ENCODE data around the gene ADD1. TPM values are rescaled to one million over a fixed set of nuclear protein-coding genes. Genes with fewer than 3 reads are reported as not detected.

The ADD1 gene
- total RNA-seq, 2 experiments from 2014 or later = 261 to 276 TPM

DNA sequence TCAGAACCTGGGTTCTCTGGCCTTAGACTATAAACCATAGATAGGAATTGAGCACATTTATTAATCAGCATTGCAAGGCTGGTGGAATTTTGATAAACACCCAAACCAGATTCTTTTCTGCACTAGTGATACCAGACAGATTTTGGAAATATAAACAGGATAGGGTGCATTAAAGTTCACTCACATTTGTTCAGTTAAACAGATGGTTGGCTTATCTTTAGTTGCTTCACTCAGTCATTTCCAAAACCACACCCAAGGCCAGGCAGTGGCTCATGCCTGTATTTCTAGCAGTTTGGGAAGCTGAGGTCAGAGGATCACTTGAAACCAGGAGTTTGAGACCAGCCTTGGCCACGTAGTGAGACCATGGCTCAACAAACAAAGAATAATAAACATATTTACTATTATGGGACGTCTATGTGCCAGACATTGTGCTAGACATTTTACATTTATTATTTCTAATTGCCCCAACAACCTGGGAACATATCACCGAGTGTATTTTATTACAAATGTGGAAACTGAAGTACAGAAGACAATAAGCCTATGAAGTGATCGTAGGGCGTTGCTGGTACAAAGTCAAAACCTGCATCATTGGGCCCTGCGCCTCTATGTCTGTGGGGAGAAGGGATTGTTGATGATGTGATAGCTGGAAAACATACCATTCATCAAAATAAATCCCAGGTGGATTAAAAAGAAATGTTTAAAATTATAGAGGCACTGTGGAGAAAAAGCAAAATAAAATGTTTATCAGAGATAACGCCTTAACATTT lies 15.0 kb downstream of the ADD1 start:
- peaks cover 44% of the 10 kb centered on the region for H3K36me3 Mint-ChIP-seq
- no peak overlapping the region for H3K4me3 Mint-ChIP-seq

DNA sequence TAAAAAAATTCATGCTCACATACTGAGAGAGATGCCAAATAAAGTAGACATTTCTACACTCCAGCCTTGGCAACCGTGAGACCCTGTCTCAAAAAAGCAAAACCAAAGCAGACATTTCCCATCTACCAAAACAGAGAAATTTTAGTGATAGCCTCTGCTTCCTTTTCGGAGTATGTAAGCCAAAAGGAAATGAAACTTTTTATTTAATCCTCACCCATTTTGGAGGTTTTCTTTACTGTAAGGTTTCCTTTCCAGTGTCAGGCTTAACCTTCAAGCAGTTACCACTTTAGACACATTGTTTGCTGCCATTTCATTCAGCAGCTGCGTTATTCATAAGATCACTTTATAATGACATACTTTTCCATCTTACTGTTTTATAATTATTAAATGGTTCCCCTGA lies 15.9 kb downstream of the ADD1 start:
- H3K4me1 Mint-ChIP-seq = peaks cover 42% of the 10 kb centered on the region
- no peaks in the 10 kb centered on the region for H3K27me3 Mint-ChIP-seq
- no peaks in the 10 kb centered on the region for H3K9me3 Mint-ChIP-seq
- DNase-seq = no peak
- H3K36me3 Mint-ChIP-seq = peaks cover 40% of the 10 kb centered on the region
- POLR2A ChIA-PET = no interaction called here
- no peak overlapping the region for H3K27ac Mint-ChIP-seq
- peak overlapping the region; percentile 3 for H3K4me3 Mint-ChIP-seq
- ATAC-seq (ENCODE audit: low read depth) = no peak

More for the DNA sequence above, 15.0 kb downstream of the ADD1 start:
- Mint-ChIP-seq H3K27ac (no peak overlapping the region), H3K4me1 (peaks cover 41% of the 10 kb centered on the region), H3K27me3 (no peaks in the 10 kb centered on the region), H3K9me3 (no peaks in the 10 kb centered on the region)
- POLR2A ChIA-PET = no interaction called here
- DNase-seq (no peak), ATAC-seq (ENCODE audit: low read depth) (no peak)

DNA sequence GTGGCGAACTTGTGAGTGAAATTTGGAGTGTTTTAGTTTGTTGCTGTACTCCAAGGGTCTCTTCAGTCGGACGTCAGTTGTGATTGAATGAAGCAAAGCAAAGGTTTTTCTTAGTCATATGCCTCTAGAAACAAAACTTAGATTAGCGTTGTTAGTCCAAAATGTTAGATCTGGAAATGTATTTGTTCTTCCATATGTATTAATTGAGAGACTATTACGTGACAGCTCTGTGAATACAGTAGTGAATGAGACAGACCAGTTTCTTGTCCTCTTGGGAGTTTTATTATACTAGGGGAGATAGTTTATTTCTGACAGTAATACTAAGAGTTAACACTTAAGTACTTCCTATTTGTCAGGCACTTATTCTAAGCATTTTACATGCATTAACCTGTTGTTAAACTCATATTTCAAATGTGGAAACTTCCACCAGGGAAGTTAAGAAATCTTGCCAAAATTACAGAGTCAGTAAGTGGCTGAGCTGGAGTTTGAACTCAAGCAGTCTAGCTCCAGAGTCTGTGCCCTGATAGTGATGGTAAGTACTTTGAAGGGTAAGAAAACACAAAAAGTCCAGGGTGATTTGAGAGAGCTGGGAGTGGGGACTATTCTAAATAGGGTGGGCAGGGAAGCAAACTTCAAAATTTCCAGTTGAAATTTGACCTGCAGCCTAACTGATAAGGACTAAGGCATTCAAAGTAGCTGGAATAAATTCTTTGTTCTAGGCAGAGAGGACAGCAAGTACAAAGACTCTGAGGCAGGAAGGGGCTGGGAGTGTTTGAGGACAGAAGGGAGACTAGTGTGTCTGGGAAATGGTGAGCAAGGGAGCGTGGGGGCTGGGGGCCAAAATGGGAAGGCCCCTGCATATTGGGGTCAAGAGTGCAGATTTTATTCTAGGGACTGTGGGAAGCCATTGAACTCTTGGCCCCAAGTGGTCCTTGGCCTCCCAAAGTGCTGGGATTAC lies 17.0 kb downstream of the ADD1 start:
- Mint-ChIP-seq H3K27ac (no peak overlapping the region), H3K9me3 (no peaks in the 10 kb centered on the region), H3K36me3 (peaks cover 37% of the 10 kb centered on the region), H3K27me3 (no peaks in the 10 kb centered on the region), H3K4me1 (peaks cover 45% of the 10 kb centered on the region), H3K4me3 (no peak overlapping the region)
- POLR2A ChIA-PET = interaction anchor here (0.5 to 1.4 kb wide), 2 partner anchors 22 to 1013 kb away, joined by 3 to 4 read pairs; no protein-coding TSS in a partner anchor
- ATAC-seq (ENCODE audit: low read depth) = no peak
- no peak for DNase-seq

DNA sequence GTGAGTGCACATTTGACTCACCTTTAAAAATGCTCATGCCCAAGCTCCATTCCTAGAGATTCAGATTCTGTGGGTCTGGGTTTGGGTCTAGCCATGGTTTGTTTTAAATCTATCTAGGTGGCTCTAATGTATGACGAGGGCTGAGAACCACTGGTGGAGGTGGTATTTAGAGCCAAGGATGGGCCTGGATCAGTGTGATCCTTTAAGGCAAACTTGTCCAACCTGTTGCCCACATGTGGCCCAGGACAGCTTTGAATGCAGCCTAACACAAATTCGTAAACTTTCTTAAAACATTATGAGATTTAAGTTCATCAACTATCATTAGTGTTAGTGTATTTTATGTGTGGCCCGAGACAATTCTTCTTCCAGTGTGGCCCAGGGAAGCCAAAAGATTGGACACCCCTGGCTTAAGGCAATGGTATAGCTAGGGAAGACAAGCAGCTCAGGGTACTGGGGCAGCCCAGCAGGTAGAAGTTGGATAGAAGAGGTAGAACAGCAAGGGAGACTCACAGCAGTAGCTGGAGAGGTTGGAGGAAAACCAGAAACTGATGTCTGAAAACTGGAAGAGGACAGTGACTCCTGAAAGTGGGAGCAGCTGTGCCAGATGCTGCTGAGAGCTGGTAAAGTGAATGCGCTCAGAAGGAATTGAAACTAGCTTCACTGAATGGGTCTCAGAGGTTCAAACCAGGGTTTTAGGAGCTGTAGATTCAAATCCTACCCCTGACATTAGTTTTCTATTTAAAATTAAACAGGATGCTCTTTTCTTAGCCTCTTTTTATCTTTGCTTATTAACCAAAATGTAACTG lies 18.2 kb downstream of the ADD1 start:
- Mint-ChIP-seq H3K27me3 (no peaks in the 10 kb centered on the region), H3K4me3 (no peak overlapping the region), H3K36me3 (peaks cover 33% of the 10 kb centered on the region), H3K4me1 (peaks cover 44% of the 10 kb centered on the region), H3K27ac (no peak overlapping the region), H3K9me3 (no peaks in the 10 kb centered on the region)
- no peak for DNase-seq
- no peak for ATAC-seq (ENCODE audit: low read depth)
- POLR2A ChIA-PET = interaction anchor here (1.4 kb wide), 1 partner anchor 23 kb away, joined by 4 read pairs; no protein-coding TSS in a partner anchor

DNA sequence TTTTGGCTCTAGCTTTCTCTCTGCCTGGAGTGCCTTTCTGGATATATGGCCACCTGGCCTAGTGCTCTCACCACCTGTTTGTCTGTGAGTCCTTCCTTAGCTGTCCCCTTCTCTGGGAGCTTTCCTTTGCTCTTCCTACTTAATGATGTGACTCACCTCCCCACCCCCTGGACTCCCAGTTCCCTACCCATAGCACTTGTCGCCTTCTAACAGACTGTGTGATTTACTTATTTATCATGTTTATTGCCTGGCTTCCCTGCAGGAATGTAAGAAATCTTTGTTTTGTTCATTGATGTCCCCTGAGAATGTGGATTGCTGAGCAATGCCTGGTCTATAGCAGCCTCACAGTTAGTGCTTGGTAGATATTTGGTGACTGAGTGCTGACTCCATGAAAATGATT lies 18.9 kb downstream of the ADD1 start:
- peaks cover 29% of the 10 kb centered on the region for H3K36me3 Mint-ChIP-seq
- no peak overlapping the region for H3K4me3 Mint-ChIP-seq
- H3K4me1 Mint-ChIP-seq = peaks cover 47% of the 10 kb centered on the region
- H3K27ac Mint-ChIP-seq = no peak overlapping the region
- H3K27me3 Mint-ChIP-seq = no peaks in the 10 kb centered on the region
- no peaks in the 10 kb centered on the region for H3K9me3 Mint-ChIP-seq
- ATAC-seq (ENCODE audit: low read depth) = no peak
- no peak for DNase-seq
- POLR2A ChIA-PET = no interaction called here

DNA sequence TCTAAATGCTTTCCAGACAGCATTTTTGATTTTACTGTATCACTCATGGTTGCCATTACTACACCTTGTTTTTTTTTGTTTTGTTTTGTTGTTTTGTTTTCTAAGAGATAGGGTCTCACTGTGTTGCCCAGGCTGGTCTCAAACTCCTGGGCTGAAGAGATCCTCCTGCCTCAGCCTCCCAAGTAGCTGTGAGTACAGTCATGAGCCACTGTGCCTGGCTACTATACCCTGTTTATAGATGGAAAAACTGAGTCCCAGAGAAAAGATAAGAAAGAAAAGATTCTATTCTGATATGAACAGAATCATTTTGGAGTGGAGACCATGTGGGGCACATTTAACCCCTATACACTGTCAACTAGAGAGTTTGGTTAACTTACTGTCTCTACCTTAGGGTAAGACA lies 20.0 kb downstream of the ADD1 start:
- DNase-seq (no peak), ATAC-seq (ENCODE audit: low read depth) (no peak)
- no peak overlapping the region for H3K4me3 Mint-ChIP-seq
- H3K36me3 Mint-ChIP-seq = peaks cover 22% of the 10 kb centered on the region
- H3K27ac Mint-ChIP-seq = no peak overlapping the region
- no peaks in the 10 kb centered on the region for H3K27me3 Mint-ChIP-seq
- H3K9me3 Mint-ChIP-seq = no peaks in the 10 kb centered on the region
- POLR2A ChIA-PET = no interaction called here
- peaks cover 40% of the 10 kb centered on the region for H3K4me1 Mint-ChIP-seq

DNA sequence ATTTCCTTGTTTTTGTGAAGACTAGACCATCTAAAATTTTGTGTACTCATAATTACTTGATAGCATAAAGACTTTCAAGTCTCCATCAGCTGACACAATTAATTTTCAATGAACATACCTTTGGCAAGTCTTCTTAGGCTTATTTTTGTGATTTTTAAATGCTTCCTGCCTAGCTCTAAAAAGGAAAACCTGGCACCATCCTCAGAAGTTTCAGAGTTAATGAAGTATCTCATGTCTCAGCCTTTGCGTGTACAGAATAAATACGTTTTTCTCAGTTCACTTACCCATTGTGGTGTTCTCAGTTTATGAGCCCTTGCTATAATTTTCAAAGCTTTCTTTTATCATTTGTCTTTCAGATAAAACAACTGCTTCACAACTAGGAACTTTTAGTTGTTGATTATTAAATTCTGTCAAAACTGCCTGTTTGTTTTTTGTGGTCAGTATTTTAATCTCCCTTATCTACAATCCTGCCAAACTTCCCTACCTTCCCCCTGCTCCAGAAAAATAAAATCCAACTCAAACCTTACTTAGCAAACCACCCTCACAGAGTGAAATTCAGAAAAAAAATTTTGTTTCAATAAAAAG lies 21.6 kb downstream of the ADD1 start:
- Mint-ChIP-seq H3K9me3 (no peaks in the 10 kb centered on the region), H3K36me3 (peaks cover 14% of the 10 kb centered on the region), H3K27ac (no peak overlapping the region), H3K27me3 (no peaks in the 10 kb centered on the region), H3K4me1 (peaks cover 27% of the 10 kb centered on the region), H3K4me3 (no peak overlapping the region)
- POLR2A ChIA-PET = no interaction called here
- ATAC-seq (ENCODE audit: low read depth) (no peak), DNase-seq (no peak)

DNA sequence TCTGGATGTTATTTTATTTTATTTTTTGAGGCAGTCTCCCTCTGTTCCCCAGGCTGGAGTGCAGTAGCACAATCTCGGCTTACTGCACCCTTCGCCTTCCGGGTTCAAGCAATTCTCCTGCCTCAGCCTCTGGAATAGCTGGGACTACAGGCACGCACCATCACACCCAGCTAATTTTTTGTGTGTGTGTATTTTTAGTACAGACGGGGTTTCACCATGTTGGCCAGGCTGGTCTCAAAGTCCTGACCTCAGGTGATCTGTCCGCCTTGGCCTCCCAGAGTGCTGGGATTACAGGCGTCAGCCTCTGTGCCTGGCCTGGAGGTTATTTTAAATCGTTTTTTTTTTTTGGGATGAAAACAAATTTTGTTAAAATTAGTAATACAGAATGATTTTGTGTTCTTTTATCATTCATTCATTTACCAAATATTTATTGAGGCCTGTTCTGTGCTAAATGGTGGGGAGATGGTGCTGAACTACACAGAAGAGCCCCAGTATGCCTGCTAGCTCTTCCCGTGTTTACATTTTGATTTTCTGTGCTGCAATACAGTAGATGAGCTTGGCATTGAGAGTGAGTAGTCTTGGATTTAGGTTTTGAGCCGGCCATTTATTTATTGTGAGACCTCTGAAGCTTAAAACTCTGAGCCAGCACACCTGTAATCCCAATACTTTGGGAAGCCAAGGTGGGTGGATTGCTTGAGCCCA lies 22.7 kb downstream of the ADD1 start:
- H3K4me1 Mint-ChIP-seq = peaks cover 23% of the 10 kb centered on the region
- no peak for ATAC-seq (ENCODE audit: low read depth)
- no peak overlapping the region for H3K4me3 Mint-ChIP-seq
- no peak for DNase-seq
- POLR2A ChIA-PET = no interaction called here
- peaks cover 13% of the 10 kb centered on the region for H3K36me3 Mint-ChIP-seq
- H3K27ac Mint-ChIP-seq = no peak overlapping the region
- no peaks in the 10 kb centered on the region for H3K9me3 Mint-ChIP-seq
- H3K27me3 Mint-ChIP-seq = no peaks in the 10 kb centered on the region

DNA sequence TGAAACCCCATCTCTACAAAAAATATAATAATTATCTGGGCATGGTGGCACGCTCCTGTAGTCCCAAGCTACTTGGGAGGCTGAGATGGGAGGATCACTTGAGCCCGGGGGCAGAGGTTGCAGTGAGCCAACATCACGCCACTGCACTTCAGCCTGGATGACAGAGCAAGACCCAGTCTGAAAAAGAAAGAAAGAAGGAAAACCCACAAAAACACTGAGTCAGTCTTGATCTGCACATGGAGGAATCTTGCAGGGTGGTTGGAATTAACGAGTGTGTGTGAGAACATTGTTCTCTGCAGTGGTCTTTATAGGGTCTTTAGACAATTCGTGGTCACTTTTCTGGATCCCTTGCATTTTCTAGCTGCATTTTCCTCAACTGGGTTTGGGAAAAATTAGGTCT lies 23.2 kb downstream of the ADD1 start:
- Mint-ChIP-seq H3K27ac (no peak overlapping the region), H3K27me3 (no peaks in the 10 kb centered on the region), H3K36me3 (peaks cover 13% of the 10 kb centered on the region), H3K4me3 (no peak overlapping the region), H3K9me3 (no peaks in the 10 kb centered on the region), H3K4me1 (peaks cover 26% of the 10 kb centered on the region)
- ATAC-seq (ENCODE audit: low read depth) = no peak
- no peak for DNase-seq
- POLR2A ChIA-PET = interaction anchor here (0.6 to 1.3 kb wide), 3 partner anchors 55 to 104 kb away, joined by 3 to 4 read pairs (median 3); no protein-coding TSS in a partner anchor

DNA sequence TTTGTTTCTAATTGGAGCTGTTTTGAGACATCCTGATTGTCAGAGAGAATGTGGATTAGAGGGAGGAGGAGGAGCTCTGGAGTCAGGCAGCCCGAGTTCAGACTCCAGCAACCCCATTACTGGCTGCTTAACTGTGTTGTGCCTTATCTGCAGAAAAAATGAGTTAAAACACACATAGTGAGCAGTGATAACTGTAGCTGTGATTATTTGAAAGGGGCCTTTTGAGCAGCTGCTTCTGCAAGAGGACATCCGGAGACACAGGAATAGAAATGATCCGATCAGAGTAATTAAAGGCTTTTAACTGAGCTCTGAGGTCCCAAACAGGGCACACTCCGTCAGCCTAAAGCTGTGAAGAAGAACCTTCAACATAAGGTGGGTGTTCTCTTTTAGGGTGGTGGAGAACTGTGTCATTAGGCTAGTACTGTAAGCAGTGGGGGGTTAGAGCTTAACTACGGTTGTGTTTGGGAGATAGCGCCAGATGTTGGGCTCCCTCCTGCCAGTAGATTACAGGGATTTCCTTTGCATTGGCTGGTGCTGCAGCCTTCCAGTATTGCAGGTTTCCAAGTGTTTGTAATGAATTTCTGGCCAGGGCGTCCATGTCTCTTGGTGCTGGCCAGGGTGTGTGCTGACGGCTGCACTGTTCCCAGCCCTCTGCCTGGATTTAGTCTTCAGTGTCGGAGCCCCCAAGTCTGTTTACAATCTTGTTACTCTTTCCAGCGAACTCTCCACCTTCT lies 24.3 kb downstream of the ADD1 start:
- Mint-ChIP-seq H3K4me1 (peaks cover 24% of the 10 kb centered on the region), H3K9me3 (no peaks in the 10 kb centered on the region), H3K27me3 (no peaks in the 10 kb centered on the region), H3K36me3 (peaks cover 11% of the 10 kb centered on the region), H3K4me3 (no peak overlapping the region), H3K27ac (no peak overlapping the region)
- POLR2A ChIA-PET = interaction anchor here (1.0 to 1.3 kb wide), 2 partner anchors 56 to 105 kb away, joined by 3 read pairs; no protein-coding TSS in a partner anchor
- ATAC-seq (ENCODE audit: low read depth) (no peak), DNase-seq (no peak)

DNA sequence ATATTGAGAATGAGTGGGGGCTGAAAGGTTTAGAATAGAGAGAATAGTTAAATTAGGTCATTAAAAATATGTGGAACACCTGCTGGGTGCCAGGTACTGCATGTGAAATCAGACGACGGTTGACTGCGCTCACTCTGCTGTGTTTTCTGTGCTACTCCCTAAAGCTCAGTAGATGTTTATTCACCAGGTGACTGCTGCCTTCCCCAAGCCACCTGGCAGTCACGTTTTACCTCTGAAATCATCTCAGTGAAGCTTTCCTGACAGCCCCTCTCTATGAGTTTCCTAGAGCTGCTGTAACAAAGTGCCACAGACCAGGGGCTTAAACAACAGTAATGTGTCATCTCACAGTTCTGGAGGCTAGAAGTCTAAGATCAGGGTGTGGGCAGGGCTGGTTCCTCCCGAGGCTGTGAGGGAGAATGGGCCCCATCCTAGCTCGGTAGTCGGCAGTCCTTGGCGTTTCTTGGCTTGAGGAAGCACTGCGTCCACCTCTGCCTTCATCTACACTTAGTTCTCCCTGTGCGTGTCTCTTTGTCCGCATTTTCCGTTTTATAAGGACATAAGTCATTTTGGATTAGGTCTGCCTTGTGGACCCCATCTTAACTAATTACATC lies 25.3 kb downstream of the ADD1 start:
- no peak overlapping the region for H3K4me3 Mint-ChIP-seq
- ATAC-seq (ENCODE audit: low read depth) (no peak), DNase-seq (no peak)
- H3K36me3 Mint-ChIP-seq = peaks cover 11% of the 10 kb centered on the region
- POLR2A ChIA-PET = no interaction called here
- H3K9me3 Mint-ChIP-seq = no peaks in the 10 kb centered on the region
- peaks cover 23% of the 10 kb centered on the region for H3K4me1 Mint-ChIP-seq
- H3K27ac Mint-ChIP-seq = no peak overlapping the region
- H3K27me3 Mint-ChIP-seq = no peaks in the 10 kb centered on the region
